HUES48 (cell line): Measurements from ENCODE around the gene LAMB1.
A peak's percentile ranks its signal among the peaks of the same experiment; 100 is the strongest.

Experiments used
- H3K27ac ChIP-seq: one replicate; pipeline ENCODE4 v1.7.0; 2013; ENCODE audit warnings: low read depth, low read length, inconsistent platforms
- H3K27me3 ChIP-seq: 2 replicates; pipeline ENCODE4 v1.6.1; 2013; ENCODE audit warnings: mild to moderate bottlenecking, low read length; ENCODE audit not compliant: control insufficient read depth, insufficient read depth
- H3K36me3 ChIP-seq: 2 replicates; pipeline ENCODE4 v1.6.1; 2013; ENCODE audit warnings: low read length; ENCODE audit not compliant: control insufficient read depth, insufficient read depth
- H3K4me1 ChIP-seq: 2 replicates; pipeline ENCODE4 v1.6.1; 2013; ENCODE audit warnings: mild to moderate bottlenecking, low read length; ENCODE audit not compliant: control insufficient read depth, insufficient read depth
- H3K4me3 ChIP-seq: 2 replicates; pipeline ENCODE4 v1.5.1; 2013; ENCODE audit warnings: mild to moderate bottlenecking, low read depth, low read length
- H3K9ac ChIP-seq: 2 replicates; pipeline ENCODE4 v1.6.1; 2013; ENCODE audit warnings: mild to moderate bottlenecking, low read depth, low read length, moderate library complexity
- H3K9me3 ChIP-seq: 2 replicates; pipeline ENCODE4 v1.6.1; 2013; ENCODE audit warnings: low read length; ENCODE audit not compliant: control insufficient read depth, insufficient read depth

The LAMB1 gene

GRCh38 chr7:107998150-107998549 lies 4.8 kb downstream of the LAMB1 start:
- peaks cover 25% of the 10 kb centered on the region for H3K4me1 ChIP-seq
- no peak overlapping the region for H3K27ac ChIP-seq
- H3K27me3 ChIP-seq, result peaks cover 22% of the 10 kb centered on the region
- H3K9ac ChIP-seq, result no peak overlapping the region
- peaks cover 52% of the 10 kb centered on the region for H3K36me3 ChIP-seq
- H3K9me3 ChIP-seq, result no peaks in the 10 kb centered on the region
- no peak overlapping the region for H3K4me3 ChIP-seq

DNA sequence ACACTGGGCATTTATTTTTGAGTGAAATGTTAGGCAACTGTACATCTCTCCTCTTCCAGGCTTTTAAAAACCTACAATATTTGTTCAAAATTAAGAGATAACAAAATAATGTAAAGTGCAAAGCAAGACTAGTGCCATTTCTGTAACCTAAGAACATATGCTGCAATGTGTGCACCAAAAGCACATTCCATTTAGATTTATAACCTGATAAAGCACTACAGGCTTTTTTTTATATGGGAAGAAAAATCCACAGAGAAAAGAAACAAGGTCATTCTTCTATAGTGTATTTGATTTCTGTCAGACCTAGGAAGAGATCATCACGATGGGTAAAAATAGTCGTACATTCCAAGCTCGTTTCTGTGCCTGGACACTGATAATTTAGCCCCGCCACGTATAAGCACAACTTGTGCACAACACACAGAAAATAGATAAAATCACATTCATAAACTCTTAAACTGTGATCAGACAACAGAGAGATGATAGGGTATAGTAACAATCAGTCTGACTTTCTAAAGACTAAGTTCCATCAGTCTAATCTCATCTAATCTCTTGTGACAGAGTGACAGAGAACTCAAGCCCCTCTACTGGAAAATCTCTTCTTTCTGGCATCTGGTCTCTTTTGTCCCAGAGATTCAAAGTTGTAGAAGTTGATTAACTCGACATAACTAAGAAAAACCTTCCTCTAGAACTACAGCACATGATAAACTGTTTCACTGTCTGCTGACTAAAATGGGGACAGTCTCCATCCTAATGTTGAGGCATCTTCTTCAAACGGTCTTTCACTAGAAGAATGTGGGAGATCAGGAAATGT lies 6.7 kb downstream of the LAMB1 start:
- H3K27me3 ChIP-seq, result peaks cover 6% of the 10 kb centered on the region; the same call in 1 of the 2 replicates
- no peaks in the 10 kb centered on the region for H3K9me3 ChIP-seq
- peaks cover 22% of the 10 kb centered on the region for H3K4me1 ChIP-seq
- H3K4me3 ChIP-seq, result no peak overlapping the region
- H3K9ac ChIP-seq, result no peak overlapping the region
- peaks cover 63% of the 10 kb centered on the region for H3K36me3 ChIP-seq
- H3K27ac ChIP-seq, result peak overlapping the region; percentile 75

DNA sequence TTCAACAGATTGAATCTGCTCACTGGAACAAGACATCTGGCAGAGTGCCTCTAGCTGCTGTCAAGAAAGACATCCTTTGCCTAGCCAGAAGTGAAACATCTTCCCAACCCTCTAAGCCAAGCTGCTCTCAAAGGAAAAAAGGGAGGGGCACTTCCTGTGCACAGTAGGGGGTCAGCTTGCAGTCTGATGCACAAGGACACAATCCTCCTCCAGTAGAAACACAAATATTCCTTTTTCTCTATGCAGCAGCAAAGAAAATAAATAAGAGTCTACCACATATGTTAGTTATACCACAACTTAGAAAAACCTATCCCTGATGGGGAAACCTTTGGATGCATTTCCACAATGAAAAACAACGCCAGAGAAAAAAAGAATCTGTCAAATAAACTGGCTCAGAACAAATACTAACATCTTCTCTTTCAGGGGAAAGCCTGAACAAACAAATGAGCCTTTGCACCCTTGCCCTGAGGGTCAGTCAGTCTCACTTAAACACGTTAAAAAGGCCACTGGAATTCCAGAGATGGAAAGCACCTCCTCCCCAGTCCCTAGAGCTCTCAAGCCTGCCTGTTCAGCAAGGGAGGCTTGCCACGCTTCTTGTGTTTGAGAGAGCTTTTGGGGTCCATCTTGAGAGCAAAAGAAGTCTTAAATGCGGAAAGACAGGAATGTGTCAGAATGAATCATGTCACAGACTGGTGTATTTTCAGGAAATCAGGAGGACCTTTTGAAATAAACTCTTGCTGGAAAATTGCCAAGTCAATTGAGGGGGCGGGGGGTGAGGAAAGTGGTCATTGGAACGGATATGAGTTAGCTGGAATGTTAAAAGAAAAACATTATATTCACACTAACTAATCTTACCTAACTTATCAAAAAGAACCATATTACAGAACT lies 7.5 kb downstream of the LAMB1 start:
- Histone ChIP-seq H3K9ac (no peak overlapping the region), H3K9me3 (no peaks in the 10 kb centered on the region), H3K4me3 (no peak overlapping the region), H3K27ac (peak overlapping the region; percentile 75), H3K27me3 (no peaks in the 10 kb centered on the region), H3K36me3 (peaks cover 59% of the 10 kb centered on the region), H3K4me1 (peaks cover 18% of the 10 kb centered on the region)

DNA sequence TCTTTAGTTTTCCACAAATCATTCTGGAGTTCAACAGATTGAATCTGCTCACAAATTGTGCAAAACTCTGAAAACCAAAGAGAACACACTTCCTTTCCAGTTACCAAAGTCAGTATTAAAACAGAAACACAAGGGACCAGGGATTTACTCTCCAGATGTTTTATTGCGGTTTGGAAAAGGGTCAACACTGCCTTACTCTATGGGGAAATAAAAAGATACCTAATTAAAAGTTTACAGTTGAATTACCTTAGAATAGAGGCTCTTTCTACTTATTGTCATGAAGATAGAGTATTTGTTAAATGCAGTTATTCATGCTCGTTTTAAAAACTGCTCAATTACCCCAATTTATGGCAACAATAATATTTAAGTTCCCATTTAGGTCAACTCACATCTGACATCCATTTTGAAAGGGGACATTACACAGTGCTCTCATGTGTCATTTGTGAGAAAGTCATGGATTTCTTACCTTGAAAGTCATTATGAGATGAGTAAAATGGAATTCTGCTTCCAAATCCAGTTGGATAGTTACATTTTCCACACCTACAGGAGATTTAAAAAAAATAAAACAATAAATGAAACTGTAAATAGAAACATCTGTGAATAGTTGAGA lies 8.4 kb downstream of the LAMB1 start:
- peaks cover 18% of the 10 kb centered on the region for H3K4me1 ChIP-seq
- H3K36me3 ChIP-seq, result peaks cover 62% of the 10 kb centered on the region
- no peaks in the 10 kb centered on the region for H3K27me3 ChIP-seq
- no peaks in the 10 kb centered on the region for H3K9me3 ChIP-seq
- no peak overlapping the region for H3K9ac ChIP-seq
- no peak overlapping the region for H3K4me3 ChIP-seq
- H3K27ac ChIP-seq, result peak overlapping the region; percentile 75

DNA sequence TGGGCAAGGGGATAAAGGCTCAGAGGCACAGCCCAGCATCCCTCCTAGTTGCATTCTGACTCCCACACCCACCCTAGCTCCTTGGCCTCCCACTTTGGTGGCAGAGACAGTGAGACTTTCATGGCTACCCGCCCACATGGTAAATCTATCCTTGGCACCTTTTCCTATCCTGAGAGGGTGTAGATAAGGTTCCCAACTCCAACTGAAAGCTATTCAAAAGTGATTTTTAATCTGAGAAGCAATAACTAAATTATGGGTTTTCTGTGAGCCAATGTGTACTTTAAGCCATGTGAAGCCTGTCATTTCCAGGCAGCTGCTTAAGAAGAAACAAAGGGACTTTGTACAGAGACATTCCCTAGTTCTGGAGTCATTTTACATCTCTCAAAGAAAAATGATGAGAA lies 9.1 kb downstream of the LAMB1 start:
- H3K27ac ChIP-seq, result no peak overlapping the region
- H3K27me3 ChIP-seq, result no peaks in the 10 kb centered on the region
- H3K36me3 ChIP-seq, result peaks cover 62% of the 10 kb centered on the region
- H3K4me1 ChIP-seq, result peaks cover 18% of the 10 kb centered on the region
- no peak overlapping the region for H3K4me3 ChIP-seq
- H3K9me3 ChIP-seq, result no peaks in the 10 kb centered on the region
- H3K9ac ChIP-seq, result no peak overlapping the region

- H3K27me3 ChIP-seq, result no peaks in the 10 kb centered on the region
- H3K27ac ChIP-seq, result no peak overlapping the region
- no peak overlapping the region for H3K4me3 ChIP-seq
- peaks cover 5% of the 10 kb centered on the region; the same call in 1 of the 2 replicates for H3K4me1 ChIP-seq
- H3K36me3 ChIP-seq, result peaks cover 73% of the 10 kb centered on the region
- no peaks in the 10 kb centered on the region for H3K9me3 ChIP-seq
- no peak overlapping the region for H3K9ac ChIP-seq
Measured at GRCh38 chr7:107989618-107990373, 13.2 kb downstream of the LAMB1 start.

- Histone ChIP-seq H3K36me3 (peaks cover 73% of the 10 kb centered on the region), H3K9me3 (no peaks in the 10 kb centered on the region), H3K4me1 (no peaks in the 10 kb centered on the region), H3K9ac (no peak overlapping the region), H3K4me3 (no peak overlapping the region), H3K27ac (no peak overlapping the region), H3K27me3 (no peaks in the 10 kb centered on the region)
Measured at GRCh38 chr7:107982918-107983389, 20.0 kb downstream of the LAMB1 start.

GRCh38 chr7:107982042-107982840 lies 20.7 kb downstream of the LAMB1 start:
- H3K9me3 ChIP-seq, result no peaks in the 10 kb centered on the region
- no peaks in the 10 kb centered on the region for H3K27me3 ChIP-seq
- peaks cover 74% of the 10 kb centered on the region for H3K36me3 ChIP-seq
- H3K4me3 ChIP-seq, result no peak overlapping the region
- H3K27ac ChIP-seq, result no peak overlapping the region
- H3K9ac ChIP-seq, result no peak overlapping the region
- no peaks in the 10 kb centered on the region for H3K4me1 ChIP-seq

- Histone ChIP-seq H3K9ac (no peak overlapping the region), H3K36me3 (peaks cover 72% of the 10 kb centered on the region), H3K27me3 (no peaks in the 10 kb centered on the region), H3K27ac (no peak overlapping the region), H3K4me3 (no peak overlapping the region), H3K4me1 (no peaks in the 10 kb centered on the region), H3K9me3 (no peaks in the 10 kb centered on the region)
Measured at GRCh38 chr7:107981466-107981865, 21.5 kb downstream of the LAMB1 start.
